ENCODE results near the gene SERPINB11. TPM values are rescaled to one million over a fixed set of nuclear protein-coding genes. Genes with fewer than 3 reads are reported as not detected.
A peak's percentile ranks its signal among the peaks of the same experiment; 100 is the strongest.

Gene SERPINB11
- total and polyA plus RNA-seq, 4 donors = not detected

GRCh38 chr18:63708650-63709049 is 5.9 kb downstream of the SERPINB11 start:
- H3K36me3 ChIP-seq (ENCODE audit: control insufficient read depth, insufficient read depth, low read length) = no peaks in the 10 kb centered on the region
- H3K4me1 ChIP-seq (ENCODE audit: control insufficient read depth, insufficient read depth, low read length) = no peaks in the 10 kb centered on the region
- DNase-seq (ENCODE audit: low read depth in 4 of 6, low spot score in 6 of 6) = no peak
- no peaks in the 10 kb centered on the region for H3K27me3 ChIP-seq (ENCODE audit: control insufficient read depth, insufficient read depth, low read length)
- WGBS (ENCODE audit: insufficient coverage) = 100% methylated on average over 1 of the region's 3 CpGs
- no peak overlapping the region for H3K27ac ChIP-seq (ENCODE audit: low read depth, low read length)
- no peak overlapping the region for H3K4me3 ChIP-seq (ENCODE audit: low read depth, low read length)
- H3K9me3 ChIP-seq (ENCODE audit: control insufficient read depth, insufficient read depth, low read length) = no peaks in the 10 kb centered on the region

DNA sequence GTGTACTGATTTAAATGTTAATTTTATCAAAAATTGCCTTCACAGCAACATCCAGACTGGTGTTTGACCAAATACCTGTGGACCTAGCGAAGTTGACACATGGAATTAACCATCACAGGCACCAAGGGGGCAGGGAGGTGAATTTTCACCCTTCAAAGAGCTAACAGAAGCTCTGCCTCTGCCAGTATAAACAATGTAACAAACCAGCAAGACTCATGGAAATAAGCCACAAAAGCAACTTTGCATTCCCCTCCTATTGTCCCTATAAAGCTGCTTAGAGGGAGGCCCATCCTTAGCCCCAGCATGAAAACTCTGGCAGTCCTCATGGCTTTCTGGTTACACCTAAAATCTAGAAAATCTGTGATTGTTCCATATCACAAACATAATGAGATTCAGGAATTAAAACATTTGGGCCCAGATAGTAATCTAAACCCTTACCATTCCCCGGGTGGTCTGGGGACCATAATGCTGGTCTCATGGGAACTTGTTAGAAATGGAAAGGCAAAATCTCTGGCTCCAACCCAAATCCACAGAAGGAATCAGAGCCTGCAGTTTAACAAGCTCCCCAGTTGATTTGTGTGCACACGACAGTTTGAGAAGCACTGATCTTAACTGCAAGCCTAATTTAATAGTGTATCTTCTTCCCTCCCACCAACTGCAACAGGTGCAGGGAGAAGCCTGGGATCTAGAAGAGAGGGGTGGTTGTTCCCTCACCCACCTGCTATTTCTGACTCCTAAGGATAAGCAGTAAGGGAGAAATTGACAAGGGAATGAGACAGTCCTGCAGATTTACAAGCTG is 23.1 kb downstream of the SERPINB11 start:
- H3K27ac ChIP-seq (ENCODE audit: low read depth, low read length) = no peak overlapping the region
- no peaks in the 10 kb centered on the region for H3K27me3 ChIP-seq (ENCODE audit: control insufficient read depth, insufficient read depth, low read length)
- H3K4me3 ChIP-seq (ENCODE audit: low read depth, low read length) = no peak overlapping the region
- no peaks in the 10 kb centered on the region for H3K9me3 ChIP-seq (ENCODE audit: control insufficient read depth, insufficient read depth, low read length)
- 0% methylated on average over 1 of the region's 3 CpGs for WGBS (ENCODE audit: insufficient coverage)
- no peaks in the 10 kb centered on the region for H3K36me3 ChIP-seq (ENCODE audit: control insufficient read depth, insufficient read depth, low read length)
- DNase-seq (ENCODE audit: low read depth in 4 of 6, low spot score in 6 of 6) = peak in 1 of 6 donors; percentile 11
- no peaks in the 10 kb centered on the region for H3K4me1 ChIP-seq (ENCODE audit: control insufficient read depth, insufficient read depth, low read length)

GRCh38 chr18:63730773-63731172 is 28.0 kb downstream of the SERPINB11 start:
- Histone ChIP-seq H3K27me3 (ENCODE audit: control insufficient read depth, insufficient read depth, low read length) (no peaks in the 10 kb centered on the region), H3K36me3 (ENCODE audit: control insufficient read depth, insufficient read depth, low read length) (no peaks in the 10 kb centered on the region), H3K4me3 (ENCODE audit: low read depth, low read length) (no peak overlapping the region), H3K4me1 (ENCODE audit: control insufficient read depth, insufficient read depth, low read length) (no peaks in the 10 kb centered on the region), H3K27ac (ENCODE audit: low read depth, low read length) (no peak overlapping the region), H3K9me3 (ENCODE audit: control insufficient read depth, insufficient read depth, low read length) (no peaks in the 10 kb centered on the region)
- DNase-seq (ENCODE audit: low read depth in 4 of 6, low spot score in 6 of 6) = no peak
- 58% methylated on average over 4 of the region's 5 CpGs for WGBS (ENCODE audit: insufficient coverage)

DNA sequence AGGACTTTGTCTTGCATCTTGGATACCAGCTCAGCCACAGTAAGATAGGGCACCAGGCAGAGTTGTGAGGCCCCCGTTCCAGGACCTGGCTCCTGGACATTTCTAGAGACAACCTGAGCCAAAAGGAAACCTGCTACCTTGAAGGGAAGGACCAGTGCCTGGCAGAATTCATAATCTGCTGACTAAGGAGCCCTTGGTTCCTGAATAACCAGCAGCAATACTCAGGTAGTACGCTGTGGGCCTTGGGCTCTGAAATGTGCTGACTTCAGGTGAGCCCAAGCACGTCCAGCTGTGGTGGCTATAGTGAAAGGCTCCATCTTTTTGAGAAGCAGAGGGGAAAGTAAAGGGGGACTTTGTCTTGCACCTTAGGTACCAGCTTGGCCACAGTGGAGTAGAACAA is 28.5 kb downstream of the SERPINB11 start:
- no peaks in the 10 kb centered on the region for H3K9me3 ChIP-seq (ENCODE audit: control insufficient read depth, insufficient read depth, low read length)
- H3K36me3 ChIP-seq (ENCODE audit: control insufficient read depth, insufficient read depth, low read length) = no peaks in the 10 kb centered on the region
- no peaks in the 10 kb centered on the region for H3K4me1 ChIP-seq (ENCODE audit: control insufficient read depth, insufficient read depth, low read length)
- no peak overlapping the region for H3K27ac ChIP-seq (ENCODE audit: low read depth, low read length)
- H3K4me3 ChIP-seq (ENCODE audit: low read depth, low read length) = no peak overlapping the region
- WGBS (ENCODE audit: insufficient coverage) = 80% methylated on average over 3 of the region's 3 CpGs
- H3K27me3 ChIP-seq (ENCODE audit: control insufficient read depth, insufficient read depth, low read length) = no peaks in the 10 kb centered on the region
- no peak for DNase-seq (ENCODE audit: low read depth in 4 of 6, low spot score in 6 of 6)

DNA sequence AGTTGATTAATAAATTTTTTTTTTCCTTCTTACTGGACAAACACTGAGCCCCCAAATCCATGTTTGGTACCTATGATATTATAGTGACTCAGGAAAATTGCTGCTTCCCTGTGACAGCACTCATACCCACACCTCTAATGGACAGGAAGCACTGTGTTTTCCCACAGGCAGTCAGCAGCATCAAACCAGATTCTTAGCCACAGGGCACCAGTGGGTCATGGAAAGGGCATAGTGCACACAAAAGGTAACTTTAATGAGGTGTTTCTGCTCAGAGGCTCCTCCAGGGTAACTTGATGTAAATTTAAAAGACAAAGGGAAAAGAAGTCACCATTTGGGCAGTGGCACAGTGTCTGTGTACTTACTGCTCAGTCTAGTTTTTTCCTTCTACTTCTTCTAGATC is 34.1 kb downstream of the SERPINB11 start:
- Histone ChIP-seq H3K27me3 (ENCODE audit: control insufficient read depth, insufficient read depth, low read length) (no peaks in the 10 kb centered on the region), H3K4me3 (ENCODE audit: low read depth, low read length) (no peak overlapping the region), H3K27ac (ENCODE audit: low read depth, low read length) (no peak overlapping the region), H3K4me1 (ENCODE audit: control insufficient read depth, insufficient read depth, low read length) (no peaks in the 10 kb centered on the region), H3K9me3 (ENCODE audit: control insufficient read depth, insufficient read depth, low read length) (peaks cover 2% of the 10 kb centered on the region), H3K36me3 (ENCODE audit: control insufficient read depth, insufficient read depth, low read length) (no peaks in the 10 kb centered on the region)
- DNase-seq (ENCODE audit: low read depth in 4 of 6, low spot score in 6 of 6) = no peak

- no peaks in the 10 kb centered on the region for H3K27me3 ChIP-seq (ENCODE audit: control insufficient read depth, insufficient read depth, low read length)
- no peak overlapping the region for H3K4me3 ChIP-seq (ENCODE audit: low read depth, low read length)
- 93% methylated on average over 2 of the region's 4 CpGs for WGBS (ENCODE audit: insufficient coverage)
- H3K36me3 ChIP-seq (ENCODE audit: control insufficient read depth, insufficient read depth, low read length) = no peaks in the 10 kb centered on the region
- peak in 1 of 6 donors; percentile 4 for DNase-seq (ENCODE audit: low read depth in 4 of 6, low spot score in 6 of 6)
- no peaks in the 10 kb centered on the region for H3K4me1 ChIP-seq (ENCODE audit: control insufficient read depth, insufficient read depth, low read length)
- H3K27ac ChIP-seq (ENCODE audit: low read depth, low read length) = no peak overlapping the region
- peaks cover 2% of the 10 kb centered on the region for H3K9me3 ChIP-seq (ENCODE audit: control insufficient read depth, insufficient read depth, low read length)
Observed at GRCh38 chr18:63741769-63742168, 39.0 kb downstream of the SERPINB11 start.

DNA sequence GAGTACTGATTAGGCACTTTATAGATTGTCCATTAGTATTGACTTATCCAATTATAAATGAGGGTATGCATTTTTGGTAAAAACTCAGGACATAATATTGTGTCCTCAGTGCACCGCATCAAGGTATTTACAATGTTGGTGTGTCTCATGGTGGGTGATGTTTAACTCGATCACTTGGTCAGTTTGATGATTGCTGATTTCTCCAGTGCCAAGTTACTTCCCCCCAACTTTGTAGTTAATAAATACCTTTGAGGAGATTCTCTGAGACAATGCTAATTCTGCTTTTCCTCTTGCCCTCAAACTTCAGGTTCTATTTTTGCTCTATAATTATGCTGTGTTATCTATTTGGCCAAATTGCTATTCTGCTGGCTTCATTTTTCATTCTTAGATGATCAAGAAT is 44.2 kb downstream of the SERPINB11 start:
- H3K27ac ChIP-seq (ENCODE audit: low read depth, low read length) = no peak overlapping the region
- no peaks in the 10 kb centered on the region for H3K4me1 ChIP-seq (ENCODE audit: control insufficient read depth, insufficient read depth, low read length)
- no CpG with 5 or more reads among the region's 2 CpGs for WGBS (ENCODE audit: insufficient coverage)
- H3K9me3 ChIP-seq (ENCODE audit: control insufficient read depth, insufficient read depth, low read length) = no peaks in the 10 kb centered on the region
- H3K4me3 ChIP-seq (ENCODE audit: low read depth, low read length) = no peak overlapping the region
- no peaks in the 10 kb centered on the region for H3K27me3 ChIP-seq (ENCODE audit: control insufficient read depth, insufficient read depth, low read length)
- no peaks in the 10 kb centered on the region for H3K36me3 ChIP-seq (ENCODE audit: control insufficient read depth, insufficient read depth, low read length)
- DNase-seq (ENCODE audit: low read depth in 4 of 6, low spot score in 6 of 6) = no peak

DNA sequence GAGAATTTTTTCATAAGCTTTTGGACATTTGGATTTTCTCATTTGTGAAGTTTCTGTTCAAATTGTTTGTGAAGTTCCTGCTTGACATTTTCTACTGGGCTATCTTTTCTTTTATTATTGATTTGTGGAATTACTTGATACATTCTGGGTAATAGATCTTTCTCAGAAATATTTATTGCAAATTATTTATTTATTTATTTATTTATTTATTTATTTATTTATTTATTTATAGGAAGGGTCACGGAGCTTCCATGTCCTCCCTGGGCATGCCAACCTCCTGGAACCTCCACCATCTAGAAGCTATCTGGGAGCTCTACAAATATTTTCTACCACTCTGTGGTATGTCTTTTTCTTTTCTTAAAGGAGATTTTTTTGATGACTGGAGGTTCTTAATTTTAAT is 46.7 kb downstream of the SERPINB11 start:
- no peaks in the 10 kb centered on the region for H3K4me1 ChIP-seq (ENCODE audit: control insufficient read depth, insufficient read depth, low read length)
- no peak overlapping the region for H3K4me3 ChIP-seq (ENCODE audit: low read depth, low read length)
- H3K27me3 ChIP-seq (ENCODE audit: control insufficient read depth, insufficient read depth, low read length) = no peaks in the 10 kb centered on the region
- DNase-seq (ENCODE audit: low read depth in 4 of 6, low spot score in 6 of 6) = no peak
- WGBS (ENCODE audit: insufficient coverage) = no CpG with 5 or more reads among the region's 1 CpG
- H3K9me3 ChIP-seq (ENCODE audit: control insufficient read depth, insufficient read depth, low read length) = no peaks in the 10 kb centered on the region
- H3K36me3 ChIP-seq (ENCODE audit: control insufficient read depth, insufficient read depth, low read length) = no peaks in the 10 kb centered on the region
- no peak overlapping the region for H3K27ac ChIP-seq (ENCODE audit: low read depth, low read length)

GRCh38 chr18:63752636-63753035 is 49.9 kb downstream of the SERPINB11 start:
- Histone ChIP-seq H3K4me3 (ENCODE audit: low read depth, low read length) (no peak overlapping the region), H3K36me3 (ENCODE audit: control insufficient read depth, insufficient read depth, low read length) (no peaks in the 10 kb centered on the region), H3K27me3 (ENCODE audit: control insufficient read depth, insufficient read depth, low read length) (no peaks in the 10 kb centered on the region), H3K4me1 (ENCODE audit: control insufficient read depth, insufficient read depth, low read length) (no peaks in the 10 kb centered on the region), H3K27ac (ENCODE audit: low read depth, low read length) (no peak overlapping the region), H3K9me3 (ENCODE audit: control insufficient read depth, insufficient read depth, low read length) (no peaks in the 10 kb centered on the region)
- 77% methylated on average over 2 of the region's 2 CpGs for WGBS (ENCODE audit: insufficient coverage)
- no peak for DNase-seq (ENCODE audit: low read depth in 4 of 6, low spot score in 6 of 6)

GRCh38 chr18:63753676-63754075 is 50.9 kb downstream of the SERPINB11 start:
- Histone ChIP-seq H3K4me3 (ENCODE audit: low read depth, low read length) (no peak overlapping the region), H3K4me1 (ENCODE audit: control insufficient read depth, insufficient read depth, low read length) (no peaks in the 10 kb centered on the region), H3K9me3 (ENCODE audit: control insufficient read depth, insufficient read depth, low read length) (no peaks in the 10 kb centered on the region), H3K36me3 (ENCODE audit: control insufficient read depth, insufficient read depth, low read length) (no peaks in the 10 kb centered on the region), H3K27ac (ENCODE audit: low read depth, low read length) (no peak overlapping the region), H3K27me3 (ENCODE audit: control insufficient read depth, insufficient read depth, low read length) (no peaks in the 10 kb centered on the region)
- no peak for DNase-seq (ENCODE audit: low read depth in 4 of 6, low spot score in 6 of 6)

Measured in spinal cord (tissue), 10 donors.